COLO829 (cell line): ENCODE data around the gene HLA-DQA1.
"Not testable (repeated sequence)": the region's sequence is repeated elsewhere in the genome, so short reads cannot be mapped to it uniquely, and the experiment has no call there.

Experiments
- DNase-seq: peaks from one replicate; pipeline ENCODE4 v3.0.0; 2012; ENCODE audit warnings: low spot score

The HLA-DQA1 gene

DNA sequence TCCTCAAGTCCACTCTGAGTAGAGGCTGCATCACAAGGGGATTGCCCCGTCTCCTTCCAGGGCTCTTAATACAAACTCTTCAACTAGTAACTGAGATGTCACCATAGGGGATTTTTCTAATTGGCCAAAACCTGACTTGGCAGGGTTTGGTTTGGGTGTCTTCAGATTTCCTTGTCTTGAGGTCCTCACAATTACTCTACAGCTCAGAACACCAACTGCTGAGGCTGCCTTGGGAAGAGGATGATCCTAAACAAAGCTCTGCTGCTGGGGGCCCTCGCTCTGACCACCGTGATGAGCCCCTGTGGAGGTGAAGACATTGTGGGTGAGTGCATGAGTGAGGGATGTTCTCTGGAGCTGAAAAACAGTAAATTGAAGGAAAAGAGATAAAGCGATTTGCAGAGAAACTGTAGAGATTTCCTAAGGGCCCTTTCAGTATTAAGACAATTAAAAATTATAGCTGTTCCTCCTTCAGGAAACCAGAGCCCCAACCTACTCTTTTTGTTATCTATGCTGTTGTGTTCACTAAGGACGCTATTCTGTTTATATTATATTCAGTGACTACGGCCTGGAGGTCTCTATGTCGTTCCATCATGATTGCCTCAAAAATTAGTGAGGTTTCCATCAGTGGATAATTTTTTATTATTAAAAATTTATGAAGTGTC, at the start of gene HLA-DQA1:
HLA-DQA1 (plus strand) TSS at position 188 of the 662 bp plus-strand sequence; CDS start at position 241, 53 bp downstream.
- no peak for DNase-seq

DNA sequence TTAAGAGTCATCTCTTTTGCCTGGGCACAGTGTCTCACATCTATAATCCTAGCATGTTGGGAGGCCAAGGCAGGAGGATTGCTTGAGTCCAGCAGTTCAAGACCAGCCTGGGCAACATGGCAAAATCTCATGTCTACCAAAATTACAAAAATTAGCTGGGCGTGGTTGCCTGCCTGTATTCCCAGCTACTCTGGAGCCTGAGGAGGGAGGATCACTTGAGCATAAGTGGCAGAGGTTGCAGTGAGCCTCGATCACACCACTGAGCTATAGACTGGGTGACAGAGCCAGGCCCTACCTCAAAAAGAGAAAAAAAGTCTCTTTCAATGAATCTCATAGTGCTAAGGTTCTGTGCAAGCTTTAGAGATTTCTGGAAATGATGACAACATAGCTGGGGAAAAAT, 49.0 kb upstream of the HLA-DQA1 start:
- no peak for DNase-seq

DNA sequence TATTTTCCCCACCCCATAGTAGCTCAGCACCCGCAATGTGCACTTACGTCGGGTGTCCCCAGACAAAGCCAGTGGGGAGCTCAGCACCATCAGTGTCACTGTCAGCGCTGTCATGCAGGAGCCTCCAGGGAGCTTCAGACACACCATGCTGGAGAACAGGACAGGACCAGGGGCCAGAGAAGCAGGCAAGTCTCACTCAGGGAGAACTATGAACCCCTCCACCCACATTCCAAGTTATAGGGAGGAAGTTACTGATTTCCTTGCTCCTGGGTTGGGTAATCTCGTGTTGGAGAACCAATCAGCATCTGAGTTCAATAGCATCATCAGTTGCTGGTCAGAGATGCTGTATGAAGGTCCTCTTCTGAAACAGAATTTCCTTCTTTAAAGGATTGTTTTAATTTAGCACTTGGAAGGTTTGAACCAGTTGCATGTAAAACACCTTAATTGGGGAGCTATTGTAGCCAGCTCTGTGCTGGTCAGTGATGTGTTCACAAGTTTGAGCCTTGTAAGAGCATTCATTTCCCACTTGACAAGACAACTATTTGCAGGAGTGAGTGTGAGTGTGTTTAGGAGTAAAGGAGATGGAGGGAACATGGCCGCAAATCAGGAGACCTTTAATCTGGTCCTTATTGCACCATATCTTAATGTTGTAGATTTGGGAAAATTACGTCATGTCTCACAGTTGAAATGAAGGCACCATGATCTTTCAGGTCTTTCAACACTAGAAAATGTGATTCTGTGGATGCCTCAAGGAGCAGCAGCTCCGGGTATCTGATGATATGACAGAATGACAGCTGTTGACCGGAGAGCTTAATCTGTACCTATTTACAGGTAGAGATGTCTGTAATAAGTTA, 47.4 kb upstream of the HLA-DQA1 start, which contains the start of gene HLA-DRB1:
HLA-DRB1 (minus strand) TSS at position 253 of the 854 bp plus-strand sequence; CDS start at position 147, 106 bp downstream.
- DNase-seq: no peak

DNA sequence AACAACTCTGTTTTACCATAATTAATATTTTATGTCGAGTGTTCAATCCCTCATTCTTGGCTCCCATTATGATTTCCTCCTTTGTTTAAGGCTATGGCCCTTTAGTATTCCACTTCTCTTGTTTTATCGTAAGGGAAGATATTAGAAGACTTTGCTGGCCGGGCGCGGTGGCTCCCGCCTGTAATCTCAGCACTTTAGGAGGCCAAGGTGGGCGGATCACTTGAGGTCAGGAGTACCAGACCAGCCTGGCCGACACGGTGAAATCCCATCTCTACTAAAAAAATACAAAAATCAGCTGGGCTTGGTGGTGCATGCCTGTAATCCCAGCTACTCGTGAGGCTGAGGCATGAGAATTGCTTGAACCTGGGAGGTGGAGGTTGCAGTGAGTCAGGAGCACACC, 46.5 kb upstream of the HLA-DQA1 start:
- not testable (repeated sequence) for DNase-seq

DNA sequence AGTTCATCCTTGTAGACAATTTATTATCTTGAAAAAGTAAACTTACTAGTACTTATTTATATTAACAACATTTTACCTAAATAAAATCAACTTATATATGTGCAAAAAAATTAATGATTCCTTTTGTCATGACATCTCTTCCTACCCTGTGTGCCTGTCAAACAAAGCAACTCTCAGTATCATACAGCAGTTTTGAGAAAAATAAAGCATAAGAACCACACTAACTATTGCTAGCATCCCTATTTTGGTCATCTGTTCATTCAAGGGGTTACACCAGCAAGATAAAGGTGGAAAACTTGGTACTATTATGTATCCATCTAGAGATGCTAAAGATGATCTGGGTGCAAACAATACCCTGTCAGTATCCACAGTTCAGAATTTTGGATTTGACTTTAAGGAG, 40.2 kb upstream of the HLA-DQA1 start:
- no peak for DNase-seq

DNA sequence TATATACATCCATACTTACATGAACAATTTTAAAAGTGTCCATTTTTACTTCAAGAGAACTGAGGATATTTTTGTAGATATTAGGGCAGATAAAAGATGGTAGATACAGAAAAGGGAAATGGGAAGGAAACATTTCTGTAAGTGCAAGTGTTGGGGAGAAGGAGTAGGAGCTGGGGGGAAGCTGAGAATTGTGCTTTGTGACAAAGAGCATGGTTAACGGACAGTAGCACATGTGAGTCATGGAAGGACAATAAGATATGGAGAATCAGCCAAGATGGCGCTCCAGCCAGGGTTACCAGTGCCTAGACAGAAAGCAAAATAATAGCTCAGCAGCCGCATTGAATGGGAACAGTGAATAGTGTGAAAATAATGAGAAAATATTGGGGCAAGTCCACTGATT, 34.8 kb upstream of the HLA-DQA1 start:
- DNase-seq: no peak

DNA sequence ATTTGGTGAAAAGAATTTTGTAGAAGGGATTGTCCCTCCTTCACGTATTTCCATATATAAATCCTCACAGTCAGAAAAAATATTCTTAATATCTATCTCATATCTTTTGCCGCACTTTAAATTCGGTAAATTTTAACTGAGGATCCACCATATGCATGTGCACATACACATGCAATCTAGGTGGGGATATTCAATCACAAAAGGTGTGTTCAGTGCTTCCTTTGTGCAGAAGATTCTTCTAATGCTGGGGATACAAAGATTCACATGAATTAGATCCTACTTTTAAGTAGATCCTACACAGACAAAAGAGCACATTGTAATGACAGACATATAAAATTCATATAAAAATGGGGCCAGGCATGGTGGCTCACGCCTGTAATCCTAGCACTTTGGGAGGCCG, 34.0 kb upstream of the HLA-DQA1 start:
- DNase-seq: no peak

DNA sequence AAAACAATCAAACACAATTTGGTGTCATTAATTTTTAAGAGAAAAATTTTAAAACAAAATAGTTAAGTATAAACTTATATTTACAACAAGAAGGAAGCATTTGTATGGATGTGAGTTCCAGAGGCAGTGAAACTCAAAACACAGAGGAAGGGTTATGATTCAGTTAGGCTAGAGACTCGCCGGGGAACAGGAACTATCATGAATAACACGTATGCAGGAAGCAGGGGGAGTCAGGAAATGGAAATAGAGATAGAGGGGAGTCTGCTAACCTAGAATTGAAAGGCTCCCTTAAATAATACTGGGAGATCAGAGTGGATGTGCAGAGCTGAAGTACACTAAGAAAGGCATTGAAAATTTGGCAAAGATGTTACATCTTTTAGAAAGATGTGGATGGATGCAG, 33.3 kb upstream of the HLA-DQA1 start:
- no peak for DNase-seq

DNA sequence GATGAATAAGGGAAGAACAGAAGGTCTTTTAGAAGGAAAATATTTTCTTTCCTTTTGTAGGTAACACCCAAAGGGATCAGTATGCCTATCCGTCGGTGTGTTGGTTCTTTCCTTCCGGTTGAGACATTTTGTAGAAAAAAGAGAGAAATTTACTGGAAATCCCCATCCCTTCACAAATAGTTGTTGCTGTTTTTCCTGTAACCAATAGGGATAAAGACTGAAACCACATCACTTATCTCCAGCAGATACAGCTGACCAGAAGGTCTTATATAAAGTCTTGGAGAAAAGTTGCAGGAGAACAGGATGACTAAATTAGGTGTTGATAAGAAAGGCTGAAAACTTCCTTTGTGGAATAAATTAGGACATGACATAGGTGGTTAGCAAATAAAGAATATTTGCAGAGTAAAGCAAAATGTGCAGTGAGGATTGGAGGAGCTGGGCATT, 32.8 kb upstream of the HLA-DQA1 start:
- no peak for DNase-seq

DNA sequence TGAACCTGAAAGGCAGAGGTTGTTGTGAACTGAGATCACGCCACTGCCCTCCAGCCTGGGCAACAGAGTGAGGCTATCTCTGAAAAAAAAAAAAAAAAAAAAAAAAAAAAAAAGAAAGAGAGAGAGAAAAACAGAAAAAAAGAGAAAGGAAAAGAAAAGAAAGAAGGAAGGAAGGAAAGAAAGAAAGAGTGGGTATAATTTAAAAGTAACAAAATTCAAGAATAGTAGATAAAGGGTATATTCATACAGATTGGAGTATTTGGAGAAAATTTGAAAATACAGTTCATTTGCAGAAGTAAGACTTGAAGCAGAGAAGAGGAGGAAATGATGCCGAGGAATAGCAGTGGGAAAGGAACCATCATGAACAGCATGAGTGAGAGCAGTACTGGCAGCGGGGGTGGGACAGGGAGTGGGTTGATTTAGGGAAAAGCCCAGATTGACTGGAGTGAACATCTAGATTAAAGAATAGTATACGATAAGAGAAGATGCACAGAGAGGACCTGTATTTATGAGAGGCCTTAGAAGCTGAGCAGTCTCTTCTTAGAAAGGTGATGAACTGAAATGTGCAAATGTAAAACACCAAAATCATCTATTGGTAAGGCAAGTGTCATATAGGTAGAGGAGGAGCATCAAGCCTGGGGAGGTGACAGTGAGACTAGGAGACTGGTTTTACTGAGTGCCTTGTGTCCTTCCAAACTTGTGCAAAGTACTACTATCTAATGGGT, 29.8 kb upstream of the HLA-DQA1 start:
- DNase-seq: no peak

DNA sequence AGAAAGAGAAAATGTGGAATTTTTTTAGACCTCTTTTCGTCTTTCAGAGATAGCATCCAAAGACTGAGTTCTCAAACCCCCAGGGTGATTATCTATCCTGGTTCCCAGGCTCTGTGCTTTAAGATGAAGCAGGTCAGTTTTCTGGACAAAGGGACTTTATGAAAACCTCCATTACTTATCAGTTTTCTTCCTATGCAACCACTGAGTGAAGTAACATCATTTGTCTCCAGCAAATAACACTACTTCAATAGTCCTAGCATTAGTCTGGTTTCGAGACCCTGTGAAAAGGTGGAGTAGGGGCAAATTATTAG, 29.3 kb upstream of the HLA-DQA1 start:
- no peak for DNase-seq

DNA sequence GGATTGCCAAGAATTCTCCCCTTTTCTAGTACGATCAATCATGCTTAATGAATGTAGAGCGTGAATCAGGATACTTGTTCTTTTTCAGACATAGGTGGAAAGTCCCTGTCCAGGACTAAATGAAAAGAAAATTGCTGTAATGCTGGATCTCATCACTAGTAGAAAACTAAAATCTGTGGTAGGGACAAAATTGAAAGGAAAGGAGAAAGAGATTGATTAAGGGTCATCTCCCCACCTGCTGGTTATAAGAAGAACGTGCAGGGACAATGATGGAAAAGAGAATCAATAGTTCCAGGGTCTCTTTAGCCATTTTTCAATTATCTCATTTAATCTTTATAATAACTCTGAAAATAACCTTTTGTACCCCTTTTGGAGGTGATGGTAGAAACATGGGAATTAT, 28.8 kb upstream of the HLA-DQA1 start:
- DNase-seq: no peak

DNA sequence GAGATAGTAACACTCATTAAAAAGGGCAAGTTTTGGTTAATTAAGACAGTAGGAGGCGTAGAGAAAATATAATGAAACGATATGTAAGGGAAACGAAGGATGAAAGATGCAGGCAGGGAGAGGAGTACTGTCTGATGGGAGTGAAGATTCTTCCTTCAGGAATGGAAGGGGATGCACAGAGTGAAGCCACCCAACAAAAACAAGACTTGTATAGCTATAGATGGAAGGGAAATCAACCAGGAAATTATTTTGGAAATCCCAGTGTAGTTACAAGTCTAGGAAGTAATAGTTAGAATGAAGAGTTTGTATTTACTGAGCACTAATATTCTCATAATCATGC, 27.8 kb upstream of the HLA-DQA1 start:
- DNase-seq: no peak

DNA sequence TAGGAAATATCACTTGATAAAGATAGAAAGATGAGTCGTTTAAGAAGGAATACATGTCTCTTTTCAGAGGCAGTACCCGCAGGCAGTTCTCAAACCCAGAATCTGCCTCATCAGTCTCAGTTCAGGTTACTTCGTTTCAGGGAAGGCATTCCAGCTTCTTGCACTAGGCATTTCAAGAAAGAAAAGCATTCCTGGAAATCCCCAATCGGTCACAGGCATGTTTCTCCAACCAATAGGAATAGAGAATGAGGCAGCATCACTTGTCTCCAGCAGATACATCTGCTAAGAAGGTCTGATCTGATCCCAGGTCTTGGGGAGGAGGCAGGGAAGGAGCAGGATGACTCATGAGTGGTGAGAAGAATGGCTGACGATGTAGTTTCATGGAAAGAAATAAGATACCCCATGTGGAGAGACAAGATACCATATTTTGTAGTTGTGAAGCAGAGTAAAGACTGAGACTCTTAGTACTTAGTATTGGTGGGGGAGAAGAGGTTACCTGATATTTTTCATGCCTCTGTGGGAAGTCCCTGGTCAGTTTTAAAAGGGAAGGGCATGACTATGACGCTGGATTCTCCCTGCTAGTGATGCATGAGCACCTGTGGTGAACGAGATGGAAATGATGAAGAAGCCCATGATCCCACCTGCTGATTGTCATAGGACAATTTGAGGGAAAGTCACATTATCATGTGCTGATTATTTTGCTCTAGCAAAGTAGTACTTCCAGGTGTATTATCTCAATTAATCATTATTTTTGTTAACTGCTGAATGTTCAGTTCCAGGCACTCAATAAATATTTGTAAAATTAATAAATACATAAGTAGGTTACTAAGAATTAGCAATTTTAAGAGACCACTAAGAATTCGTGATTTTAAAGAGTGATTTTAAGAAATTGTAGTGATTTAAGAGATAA, 27.2 kb upstream of the HLA-DQA1 start:
- peak; percentile 84 for DNase-seq

DNA sequence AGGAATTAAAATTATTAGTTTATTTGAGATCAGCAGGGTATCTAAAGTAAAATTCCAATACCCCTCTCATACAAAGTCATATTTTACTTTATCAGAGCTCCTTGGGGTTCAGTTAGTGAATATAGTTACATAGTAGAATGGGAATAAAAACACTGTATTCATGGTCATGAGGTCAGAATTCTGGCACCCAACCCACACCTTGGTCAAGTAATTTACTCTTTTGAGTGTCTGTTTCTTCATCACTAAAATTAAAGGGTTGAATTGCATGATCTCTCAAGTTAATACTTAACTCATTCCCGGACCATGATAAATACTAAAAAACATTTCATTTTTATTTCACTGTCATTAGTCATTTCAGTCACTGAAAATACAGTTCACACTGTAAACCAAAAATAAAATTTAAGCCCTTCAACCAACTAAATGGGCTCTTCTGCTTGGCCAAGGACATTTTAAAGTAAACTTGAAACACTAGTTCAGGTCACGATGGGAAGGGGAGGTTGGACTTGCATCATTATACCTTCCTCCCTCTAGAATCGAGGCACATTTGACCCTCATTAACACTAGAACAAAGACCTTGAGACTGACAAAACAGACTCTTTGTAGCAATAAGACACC, 26.4 kb upstream of the HLA-DQA1 start:
- DNase-seq: no peak

DNA sequence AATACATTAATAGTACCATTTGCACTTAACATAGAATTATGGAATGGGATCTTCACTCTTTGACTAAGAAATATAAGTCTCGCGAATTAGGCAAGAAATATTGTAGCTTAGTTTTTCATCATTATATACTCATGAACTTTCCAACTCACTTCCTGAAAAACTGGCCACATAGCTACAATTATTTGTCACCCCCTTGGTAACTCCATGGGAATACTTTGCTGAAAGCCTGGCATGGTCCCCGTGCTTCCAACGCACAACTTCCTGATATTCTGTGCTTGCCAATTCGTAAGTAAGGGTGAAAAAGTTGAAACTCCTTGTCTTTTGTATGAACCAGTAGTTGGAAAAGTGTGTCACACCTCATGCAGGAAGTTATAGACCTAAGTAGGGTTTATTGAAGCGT, 23.7 kb upstream of the HLA-DQA1 start:
- no peak for DNase-seq

DNA sequence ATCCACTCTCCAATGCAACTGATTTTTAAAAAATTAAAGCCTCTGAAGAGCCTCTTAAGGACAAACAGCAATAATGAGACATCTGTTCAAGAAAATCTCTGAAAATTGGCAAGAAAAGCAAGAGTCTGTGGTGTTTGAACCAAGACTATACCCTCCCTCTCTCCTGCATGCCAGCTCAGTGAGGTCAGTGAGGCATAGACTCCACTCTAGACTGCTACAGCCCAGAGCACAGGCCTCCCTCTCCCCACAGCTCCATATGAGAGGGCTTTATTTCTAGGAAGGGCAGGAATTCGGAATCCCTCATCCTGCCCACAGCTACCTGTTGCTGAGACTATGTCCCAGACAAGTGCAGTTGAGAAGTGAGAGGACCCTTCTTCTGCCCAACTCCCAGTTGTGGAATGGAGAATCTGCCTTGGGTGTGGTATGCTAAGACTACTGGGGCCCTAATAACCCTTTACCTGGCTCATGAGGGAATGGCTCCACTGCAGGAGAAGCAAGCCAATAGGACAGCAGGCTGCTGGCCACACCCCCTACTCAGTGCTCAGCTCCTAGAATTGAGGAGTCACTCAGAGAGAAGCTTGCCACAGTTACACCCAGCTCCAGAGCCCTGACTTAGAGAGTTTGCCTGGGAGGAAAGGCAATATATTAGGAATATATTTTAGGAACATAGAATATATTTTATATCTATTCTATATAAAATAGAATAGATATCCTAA, 22.7 kb upstream of the HLA-DQA1 start:
- no peak for DNase-seq

DNA sequence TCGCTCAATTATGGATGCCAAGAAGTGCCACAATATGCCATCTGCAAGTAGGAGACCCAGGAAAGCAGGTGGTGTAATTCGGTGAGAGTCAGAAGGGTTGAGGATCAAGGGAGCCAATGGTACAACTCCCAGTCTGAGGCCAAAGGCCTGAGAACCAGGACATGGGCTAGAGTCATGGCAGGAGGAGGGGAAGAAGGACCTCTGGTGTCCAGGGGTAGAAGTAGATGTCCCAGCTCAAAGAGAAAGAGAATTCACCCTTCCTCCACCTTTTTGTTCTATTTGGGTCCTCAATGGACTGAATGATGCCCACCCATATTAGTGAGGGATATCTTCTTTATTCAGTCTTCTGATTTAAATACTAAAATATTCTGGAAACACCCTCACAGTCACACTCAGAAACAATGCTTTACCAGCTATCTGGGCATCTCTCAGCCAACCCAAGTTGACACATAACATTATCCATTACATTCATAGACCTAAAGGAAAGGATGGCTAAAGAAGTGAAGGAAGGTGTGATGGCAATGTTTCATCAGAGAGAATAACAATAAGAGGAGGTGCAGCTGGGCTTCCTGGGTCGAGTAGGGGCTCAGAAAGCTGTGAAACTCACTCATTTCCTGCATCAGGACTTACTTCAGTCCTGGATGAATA, 21.2 kb upstream of the HLA-DQA1 start:
- DNase-seq: no peak

DNA sequence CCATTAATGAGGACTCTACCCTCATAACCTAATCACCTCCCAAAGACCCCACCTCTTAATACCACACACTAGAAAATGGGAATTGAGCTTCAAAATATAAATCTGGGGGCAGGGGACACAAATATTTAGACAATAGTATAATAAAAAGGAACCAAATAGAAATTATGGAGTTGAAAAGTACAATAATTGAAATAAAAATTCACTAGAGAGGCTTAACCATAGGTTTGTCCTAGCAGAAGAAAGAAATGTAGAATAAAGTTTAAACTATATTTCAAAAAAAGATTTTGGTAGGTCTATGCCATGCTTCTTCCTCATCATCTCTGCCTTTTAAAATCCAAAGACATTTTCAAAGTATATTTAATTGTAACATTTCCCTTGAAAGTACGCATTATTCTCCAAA, 19.5 kb upstream of the HLA-DQA1 start:
- DNase-seq: no peak

DNA sequence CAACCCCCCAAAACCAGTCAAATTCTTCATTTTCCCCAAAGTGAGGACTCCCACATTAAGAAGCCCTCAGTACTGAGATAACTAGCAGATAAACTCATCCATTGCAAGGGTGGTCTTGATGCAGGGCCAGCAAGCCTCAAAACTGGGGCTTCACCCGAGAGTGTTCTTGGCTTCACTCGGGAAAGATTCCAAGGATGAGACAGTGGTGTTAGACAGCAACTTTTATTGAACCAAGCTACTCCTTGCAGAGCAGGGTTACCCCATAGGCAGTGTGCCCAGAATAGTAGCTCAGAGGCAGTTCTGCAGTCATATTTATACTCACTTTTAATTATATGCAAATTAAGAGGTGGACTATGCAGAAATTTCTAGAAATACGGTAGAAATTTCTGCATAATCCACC, 15.8 kb upstream of the HLA-DQA1 start:
- DNase-seq: no peak
